Stimulated activated CD4-positive, alpha-beta T cell treated with anti-CD3 and anti-CD28 coated beads, TNF-alpha, amount 100 ng/mL, for 24 hours (primary cell): ENCODE results near the gene ATOSA.

ENCODE experiments used
- DNase-seq, 3 experiments: peaks; one replicate each; pipeline ENCODE4 v3.0.0-alpha.2; 2020; ENCODE audit warnings: low read depth in 3 of 3

ATOSA gene, protein sequence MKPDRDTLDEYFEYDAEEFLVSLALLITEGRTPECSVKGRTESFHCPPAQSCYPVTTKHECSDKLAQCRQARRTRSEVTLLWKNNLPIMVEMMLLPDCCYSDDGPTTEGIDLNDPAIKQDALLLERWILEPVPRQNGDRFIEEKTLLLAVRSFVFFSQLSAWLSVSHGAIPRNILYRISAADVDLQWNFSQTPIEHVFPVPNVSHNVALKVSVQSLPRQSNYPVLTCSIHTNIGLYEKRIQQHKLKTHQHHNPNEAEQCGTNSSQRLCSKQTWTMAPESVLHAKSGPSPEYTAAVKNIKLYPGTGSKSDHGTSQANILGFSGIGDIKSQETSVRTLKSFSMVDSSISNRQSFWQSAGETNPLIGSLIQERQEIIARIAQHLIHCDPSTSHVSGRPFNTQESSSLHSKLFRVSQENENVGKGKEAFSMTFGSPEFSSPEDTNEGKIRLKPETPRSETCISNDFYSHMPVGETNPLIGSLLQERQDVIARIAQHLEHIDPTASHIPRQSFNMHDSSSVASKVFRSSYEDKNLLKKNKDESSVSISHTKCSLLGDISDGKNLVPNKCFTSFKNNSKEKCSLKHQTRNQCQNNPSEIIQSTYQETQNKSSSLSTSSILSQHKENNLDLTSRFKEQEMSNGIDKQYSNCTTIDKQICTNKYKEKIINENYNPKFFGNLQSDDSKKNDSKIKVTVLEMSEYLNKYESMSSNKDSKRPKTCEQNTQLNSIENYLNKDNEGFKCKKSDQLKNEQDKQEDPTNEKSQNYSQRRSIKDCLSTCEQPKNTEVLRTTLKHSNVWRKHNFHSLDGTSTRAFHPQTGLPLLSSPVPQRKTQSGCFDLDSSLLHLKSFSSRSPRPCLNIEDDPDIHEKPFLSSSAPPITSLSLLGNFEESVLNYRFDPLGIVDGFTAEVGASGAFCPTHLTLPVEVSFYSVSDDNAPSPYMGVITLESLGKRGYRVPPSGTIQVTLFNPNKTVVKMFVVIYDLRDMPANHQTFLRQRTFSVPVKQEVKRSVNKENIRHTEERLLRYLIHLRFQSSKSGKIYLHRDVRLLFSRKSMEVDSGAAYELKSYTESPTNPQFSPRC

DNA sequence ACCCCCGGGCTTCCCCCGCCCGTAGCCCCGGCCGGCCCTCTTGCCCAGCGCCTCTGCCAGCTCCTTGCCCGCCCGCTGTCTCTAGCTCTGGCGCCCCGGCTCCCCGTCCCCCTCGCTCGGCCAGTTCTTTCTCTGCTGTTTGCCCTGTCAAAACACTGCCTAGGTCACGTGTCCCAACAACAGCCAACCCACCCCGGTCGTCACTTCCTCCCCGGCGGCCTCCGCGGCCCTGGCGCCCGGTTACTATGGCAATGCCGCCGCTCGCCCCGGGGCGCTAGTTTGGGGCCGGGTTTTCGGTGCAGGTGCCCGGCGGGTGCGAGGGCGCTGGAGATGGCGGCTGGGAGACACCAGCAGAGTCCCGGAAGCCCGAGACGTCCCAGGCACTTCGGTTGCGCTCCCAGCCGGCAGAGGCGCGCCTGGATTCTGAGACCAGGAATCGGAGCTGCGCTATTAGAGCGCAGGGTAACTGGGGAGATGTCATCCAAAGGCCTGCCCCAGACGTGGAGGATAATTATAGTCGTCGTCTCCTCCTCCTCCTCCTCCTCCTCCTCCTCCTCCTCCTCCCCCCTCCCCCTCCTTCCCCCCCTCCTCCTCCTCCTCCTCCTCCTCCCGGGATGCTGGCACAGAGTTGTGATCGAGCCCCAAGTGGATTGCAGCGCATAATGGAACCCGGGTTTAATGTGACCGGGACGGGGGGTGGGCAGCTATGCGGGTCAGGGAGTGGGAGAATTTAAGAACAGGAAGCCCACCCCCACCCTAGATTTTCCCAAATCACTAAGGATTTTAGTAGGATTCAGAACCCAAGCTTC is at the start of gene ATOSA:
Gene ATOSA, minus strand, starts transcription at position 157 of the 809 bp plus-strand sequence. CDS start 1,367 bp downstream, outside the sequence.
- peak; percentile 80 to 88 (median 84) for DNase-seq

DNA sequence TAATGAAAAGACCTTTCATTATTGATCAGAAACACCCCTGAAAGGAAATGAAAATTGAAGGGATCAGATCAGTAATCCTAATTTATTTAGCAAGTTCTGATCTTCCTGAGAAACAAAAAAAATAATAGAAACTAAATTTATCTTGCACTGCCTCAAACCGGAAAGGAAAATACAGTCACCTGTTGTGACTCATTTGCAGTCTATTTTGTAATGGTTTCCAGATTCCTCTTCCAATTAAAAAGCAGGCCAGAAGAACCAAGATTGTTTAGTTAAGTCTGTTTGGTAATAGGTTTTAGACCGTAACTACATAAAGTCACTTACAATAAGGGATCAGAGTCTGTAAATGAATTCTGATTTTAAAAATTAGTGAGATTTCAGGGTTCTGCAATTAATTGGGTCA is 49.7 kb upstream of the ATOSA start:
- DNase-seq = no peak

DNA sequence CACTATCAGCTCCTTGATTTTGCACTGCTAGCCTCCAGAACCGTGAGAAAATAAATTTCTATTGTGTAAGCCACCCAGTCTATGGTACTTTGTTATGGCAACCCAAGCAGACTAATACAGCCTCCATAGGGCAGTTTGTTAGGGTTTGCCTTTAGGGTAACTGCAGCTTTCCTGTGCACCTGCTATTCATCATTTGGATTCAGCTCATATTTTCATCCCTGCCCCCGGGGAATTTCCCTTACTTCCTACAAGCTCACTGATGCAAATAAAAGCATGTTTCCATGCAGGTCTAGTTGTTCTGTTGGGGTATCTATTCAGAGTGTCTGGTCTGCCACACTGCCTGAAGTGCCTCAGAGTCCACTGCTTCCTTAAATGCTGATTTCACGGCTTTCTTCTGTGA is 48.6 kb upstream of the ATOSA start:
- no peak for DNase-seq

DNA sequence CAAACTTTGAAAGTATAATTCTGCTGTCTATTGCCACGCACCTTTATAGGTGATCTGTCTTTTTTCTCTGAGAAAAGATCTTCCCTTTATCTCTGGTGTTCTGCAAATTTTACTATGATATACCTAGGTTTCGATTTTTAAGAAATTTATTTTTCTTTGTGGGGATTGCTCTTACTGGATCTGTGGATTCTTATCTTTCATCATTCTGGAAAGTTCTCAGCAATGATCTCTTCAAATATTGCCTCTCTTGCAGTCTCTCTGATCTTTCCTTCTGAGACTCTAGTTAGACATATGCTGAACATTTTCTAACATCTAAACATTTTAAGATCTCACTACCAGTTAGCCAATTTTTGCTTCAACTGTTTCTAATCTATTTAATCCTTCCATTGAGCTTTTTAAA is 47.0 kb upstream of the ATOSA start:
- DNase-seq = no peak

DNA sequence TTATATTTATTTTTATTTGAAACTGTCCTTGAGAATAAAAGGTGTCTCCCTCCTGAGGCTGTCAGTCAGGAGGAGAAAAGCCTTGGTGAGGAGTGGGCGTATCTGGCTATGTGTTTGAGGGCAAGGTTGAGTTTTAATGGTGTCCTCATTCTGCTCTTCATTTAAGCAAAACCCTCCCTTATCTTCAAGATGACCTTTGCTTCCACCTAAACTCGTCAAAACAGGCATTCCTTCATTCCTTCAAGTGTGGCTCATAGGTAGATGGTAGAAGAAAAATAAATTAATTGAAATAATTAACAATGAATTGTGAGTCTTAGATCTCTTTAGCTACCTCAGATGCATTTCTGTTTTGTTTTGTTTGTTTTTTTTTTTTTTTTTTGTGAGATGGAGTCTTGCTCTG is 39.4 kb upstream of the ATOSA start:
- no peak for DNase-seq

DNA sequence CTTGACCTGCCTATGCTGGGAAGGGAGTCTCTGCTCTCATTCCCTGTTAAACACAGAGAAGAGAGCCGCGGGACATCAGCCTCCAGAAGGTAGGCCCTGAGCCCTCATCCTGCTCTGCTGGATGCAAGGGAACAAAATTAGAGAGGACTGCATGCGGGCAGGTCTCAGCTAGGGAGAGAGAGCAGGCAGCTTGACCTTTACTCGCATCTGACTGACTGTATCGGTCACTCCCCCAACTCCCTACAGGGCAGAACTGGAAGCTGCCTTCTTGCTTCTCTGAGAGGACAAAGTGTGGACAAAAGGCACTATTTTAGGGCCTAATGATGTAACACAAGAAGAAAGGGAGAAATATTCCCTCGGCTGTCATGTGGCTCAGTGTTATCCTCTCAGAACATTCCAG is 38.7 kb upstream of the ATOSA start:
- DNase-seq = no peak

DNA sequence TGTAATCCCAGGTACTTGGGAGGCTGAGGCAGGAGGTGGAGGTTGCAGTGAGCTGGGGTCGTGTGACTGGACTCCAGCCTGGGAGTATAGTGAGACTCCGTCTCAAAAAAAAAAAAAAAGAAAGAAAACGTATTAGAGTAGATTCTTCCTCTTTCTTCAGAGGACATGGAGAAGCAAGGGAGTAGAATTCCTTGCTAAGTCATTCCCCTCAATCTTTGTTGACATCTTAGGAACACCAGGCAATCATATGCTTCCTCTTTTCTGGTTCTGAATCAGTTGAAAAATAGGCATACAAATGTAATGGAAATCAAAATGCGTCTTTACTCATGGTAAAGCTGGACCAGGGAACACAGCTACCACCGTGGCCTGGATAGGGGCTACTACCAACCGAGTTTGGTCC is 38.3 kb upstream of the ATOSA start:
- DNase-seq = no peak

DNA sequence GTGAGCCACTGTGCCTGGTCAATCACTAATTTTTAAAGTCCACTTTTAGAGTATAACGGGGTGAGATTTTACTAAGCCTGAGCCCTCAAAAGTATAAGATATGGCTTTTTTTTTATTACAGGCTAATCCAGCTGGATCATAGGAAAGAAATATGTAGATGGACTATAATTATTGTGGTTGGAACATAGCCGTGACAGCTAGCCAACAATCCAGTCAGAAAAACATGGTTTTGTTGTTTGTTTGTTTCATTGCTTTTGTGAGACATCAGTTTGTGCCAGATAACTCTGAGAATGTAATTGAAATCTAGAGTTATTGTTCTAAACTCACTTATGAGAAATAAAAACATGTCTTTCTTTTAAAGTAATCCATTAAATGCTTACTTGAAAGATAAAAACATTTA is 37.3 kb upstream of the ATOSA start:
- DNase-seq = no peak

DNA sequence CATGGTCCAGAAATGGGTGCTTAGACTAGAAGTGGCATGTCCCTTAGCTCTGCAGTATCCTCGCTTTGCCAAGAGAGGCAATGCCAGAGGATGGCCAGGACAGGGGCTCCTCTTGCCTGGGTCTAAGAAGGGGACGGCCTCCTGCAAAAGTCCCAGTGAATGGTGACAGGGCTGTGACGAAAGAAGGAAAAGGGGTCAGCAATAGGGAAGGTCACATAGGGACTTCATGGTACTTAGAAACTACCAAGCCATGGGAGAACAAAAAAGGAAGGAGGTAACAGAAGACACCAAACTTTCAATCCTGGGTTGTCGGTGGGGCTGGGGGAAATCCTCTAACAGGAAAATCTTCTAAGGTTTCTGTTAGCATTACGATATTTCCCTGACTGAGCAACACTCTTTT is 36.2 kb upstream of the ATOSA start:
- no peak for DNase-seq

DNA sequence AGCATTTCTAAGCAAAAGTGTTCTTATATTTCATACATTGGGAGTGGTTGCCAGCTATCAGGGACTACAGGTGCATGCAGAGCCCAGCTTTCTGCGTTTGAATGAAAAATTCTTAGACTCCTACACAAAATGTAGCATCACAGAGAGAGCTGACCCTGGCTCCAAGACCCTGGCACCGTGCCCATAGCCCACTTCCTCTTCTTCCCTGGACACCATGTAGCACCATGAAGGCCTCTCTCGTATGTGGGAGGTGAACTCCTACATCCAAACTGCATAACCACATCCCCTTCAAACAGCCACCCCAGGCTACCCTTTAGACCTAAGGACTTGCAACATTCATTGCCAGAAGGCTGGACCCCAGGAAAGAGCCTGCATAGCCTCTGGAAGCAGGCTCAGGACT is 35.8 kb upstream of the ATOSA start:
- DNase-seq = no peak

DNA sequence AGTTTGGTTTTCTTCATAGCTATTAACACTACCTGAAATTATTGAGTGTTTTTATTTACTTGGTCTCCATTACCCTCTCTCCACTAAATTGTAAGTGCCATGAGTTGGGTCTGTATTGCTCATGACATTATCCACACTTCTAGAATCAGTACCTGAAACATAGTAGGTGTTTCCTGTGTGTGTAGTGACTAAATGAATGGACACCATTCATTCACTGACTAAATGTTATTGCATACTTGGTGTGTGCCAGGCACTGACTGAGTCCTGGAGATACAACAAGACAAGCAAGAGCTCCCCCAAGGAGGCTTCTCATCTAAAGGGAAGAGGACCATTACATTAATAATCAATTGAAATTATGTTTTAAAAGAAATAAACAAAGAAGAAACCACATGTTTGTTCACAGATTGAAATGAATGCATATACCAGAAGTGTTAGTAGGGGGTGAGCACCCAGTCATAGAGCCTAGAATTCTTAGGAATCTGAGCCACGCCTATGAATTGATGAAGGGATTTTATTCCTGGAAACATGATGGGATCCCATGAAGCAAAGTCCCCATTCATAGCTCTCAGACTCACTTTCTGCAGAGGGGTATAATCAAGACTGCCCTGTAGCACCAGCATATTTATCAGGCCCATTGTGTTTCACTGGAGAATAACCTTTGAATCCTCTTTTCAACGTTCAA is 31.7 kb upstream of the ATOSA start:
- no peak for DNase-seq

DNA sequence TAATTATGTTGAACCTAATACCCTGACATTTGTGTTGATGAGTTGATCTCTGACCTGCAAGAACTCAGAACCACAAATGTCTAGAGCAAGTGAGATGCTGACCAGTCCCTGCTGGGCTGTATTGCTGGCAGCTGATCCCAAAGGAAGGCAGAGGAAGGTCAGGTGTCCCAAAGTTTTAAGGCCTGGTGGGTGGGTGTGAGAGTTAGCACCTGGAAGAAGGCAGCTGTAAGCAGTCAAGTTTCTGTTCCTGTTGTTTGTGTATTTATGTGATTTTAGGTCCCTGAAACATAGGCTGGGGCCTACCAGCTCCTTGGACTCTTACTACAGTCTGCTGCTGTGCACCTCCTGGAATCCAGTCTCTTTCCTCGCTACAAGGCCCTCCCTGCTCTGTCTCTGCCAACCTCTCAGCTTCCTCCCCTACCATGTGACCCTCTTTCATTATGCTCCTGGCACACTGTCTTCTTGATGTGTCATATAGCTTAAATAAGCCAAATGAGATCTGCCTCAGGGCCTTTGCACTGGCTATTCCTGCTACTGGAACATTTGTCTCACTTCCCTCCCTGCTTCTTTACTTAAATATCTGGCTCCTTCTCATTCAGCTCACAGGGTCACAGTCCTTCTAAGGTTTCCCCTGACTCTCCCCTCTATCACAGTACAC is 31.0 kb upstream of the ATOSA start:
- DNase-seq = no peak

DNA sequence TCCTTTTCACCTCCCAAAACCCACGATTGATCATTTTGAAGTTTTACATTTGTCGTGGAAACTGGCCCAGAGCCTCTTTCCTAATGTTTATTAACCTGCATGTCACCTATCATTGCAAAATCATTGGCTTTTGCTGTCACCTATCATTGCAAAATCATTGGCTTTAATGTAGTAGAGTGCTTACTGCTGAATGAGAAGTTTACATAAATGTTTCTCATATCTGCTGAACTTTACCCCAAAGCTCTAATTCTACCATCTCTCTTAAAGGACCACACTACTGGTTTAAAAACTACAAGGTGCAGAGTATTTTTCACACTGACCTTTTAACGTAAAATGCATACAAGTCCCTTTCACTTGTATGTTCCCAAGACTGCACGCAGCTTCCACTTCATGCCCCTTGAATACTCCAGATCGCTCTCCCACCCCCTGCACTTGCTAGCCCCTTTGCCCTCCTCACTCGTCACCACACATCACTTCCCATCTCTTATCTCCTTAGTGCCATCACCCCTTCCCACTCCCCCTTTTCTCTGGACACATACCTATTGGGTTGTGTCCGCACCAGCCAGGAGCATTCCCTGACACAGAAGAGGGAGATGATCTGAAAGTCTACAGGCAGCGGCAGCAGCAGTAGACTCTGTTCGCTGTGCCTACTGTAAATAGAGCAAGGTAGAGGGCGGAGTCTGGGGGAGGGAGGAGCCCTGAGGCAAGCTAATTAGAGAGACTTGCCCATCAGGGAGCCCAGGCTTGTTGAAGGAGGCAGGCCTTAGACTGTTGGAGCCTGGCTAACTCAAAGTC is 30.2 kb upstream of the ATOSA start:
- no peak for DNase-seq

DNA sequence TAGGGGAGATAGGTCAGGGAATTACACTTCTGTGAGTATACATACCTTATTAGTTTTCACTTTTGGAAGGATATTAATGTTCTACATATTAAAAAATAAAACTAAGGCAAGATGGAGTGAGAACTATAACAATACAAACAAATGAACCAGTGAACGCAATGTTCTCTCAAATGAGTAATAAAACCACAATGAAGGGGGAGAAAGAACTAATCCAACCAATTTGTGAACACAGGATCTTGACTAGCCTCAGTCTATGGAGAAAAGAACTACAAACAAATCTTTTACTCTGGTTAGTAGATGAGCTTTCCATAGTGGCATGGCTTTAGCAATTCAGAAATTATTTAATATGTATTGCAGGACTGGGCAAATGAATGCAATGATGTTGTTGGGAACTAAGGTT is 26.9 kb upstream of the ATOSA start:
- DNase-seq = no peak

DNA sequence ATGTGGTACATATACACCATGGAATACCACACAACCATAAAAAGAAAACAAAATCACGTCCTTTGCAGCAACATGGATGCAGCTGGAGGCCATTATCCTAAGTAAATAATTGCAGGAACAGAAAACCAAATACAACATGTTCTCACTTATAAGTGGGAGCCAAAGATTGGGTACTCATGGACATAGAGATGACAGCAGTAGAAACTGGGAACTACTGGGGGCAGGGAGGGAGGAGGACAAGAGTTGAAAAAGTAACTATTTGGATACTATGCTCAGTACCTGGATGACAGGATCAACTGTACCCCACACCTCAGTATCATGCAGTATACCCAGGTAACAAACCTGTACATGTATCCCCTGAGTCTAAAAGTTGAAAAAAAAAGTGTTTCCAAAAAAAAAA is 23.2 kb upstream of the ATOSA start:
- DNase-seq = no peak

DNA sequence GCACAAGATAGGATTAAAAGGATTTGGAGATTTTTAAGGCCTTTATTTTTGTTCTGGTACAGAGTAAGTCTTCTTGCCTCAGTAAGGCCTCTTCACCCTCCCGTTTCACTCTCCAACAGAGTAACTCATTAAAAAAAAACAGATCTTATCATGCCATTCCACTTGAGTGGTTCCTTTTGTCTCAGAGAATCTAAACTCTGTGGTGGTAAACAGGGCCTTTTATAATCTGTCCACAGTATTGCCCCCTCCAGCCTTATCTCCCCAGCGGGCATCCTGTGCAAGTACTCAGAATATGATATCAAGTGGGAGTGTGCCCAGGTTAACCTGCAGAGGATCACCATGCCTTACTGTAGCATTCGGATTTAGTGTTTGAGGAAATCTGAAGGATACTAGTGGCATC is 20.3 kb upstream of the ATOSA start:
- DNase-seq = no peak

DNA sequence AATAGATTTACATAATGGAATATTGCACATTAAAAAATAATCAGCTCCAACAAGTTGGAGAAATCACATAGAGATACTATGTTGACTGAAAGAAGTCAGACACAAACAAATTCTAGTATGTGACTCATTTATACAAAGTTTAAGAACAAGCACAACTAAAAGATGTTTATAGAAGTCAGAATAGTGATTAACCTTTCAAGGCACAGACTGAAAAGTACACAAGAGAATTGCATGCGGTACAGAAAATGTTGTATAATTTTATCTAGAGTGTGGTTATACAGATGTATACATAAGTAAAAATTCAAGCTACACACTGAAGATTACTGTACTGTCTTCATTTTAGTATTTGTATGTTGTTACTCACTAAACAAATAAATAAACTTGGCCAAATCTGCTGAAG is 19.3 kb upstream of the ATOSA start:
- no peak for DNase-seq

DNA sequence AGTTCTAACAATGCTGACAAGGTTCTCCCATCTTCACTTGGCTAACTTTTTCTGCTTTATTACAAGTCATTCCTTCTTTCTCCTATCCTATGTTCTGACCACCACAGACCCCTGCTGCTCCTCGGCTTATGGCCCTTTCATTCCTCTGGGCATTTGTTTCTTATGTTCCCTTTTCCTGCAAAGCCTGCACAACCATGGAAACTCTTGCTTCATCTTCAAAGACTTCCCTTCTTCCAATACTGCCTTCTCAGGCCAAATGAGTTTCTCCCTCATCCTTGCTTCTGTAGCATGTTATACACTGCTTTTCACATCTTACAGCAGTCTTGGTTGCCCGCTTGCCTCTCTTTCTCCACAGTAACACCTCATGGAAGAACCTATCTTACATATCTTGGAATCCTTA is 17.9 kb upstream of the ATOSA start:
- no peak for DNase-seq

DNA sequence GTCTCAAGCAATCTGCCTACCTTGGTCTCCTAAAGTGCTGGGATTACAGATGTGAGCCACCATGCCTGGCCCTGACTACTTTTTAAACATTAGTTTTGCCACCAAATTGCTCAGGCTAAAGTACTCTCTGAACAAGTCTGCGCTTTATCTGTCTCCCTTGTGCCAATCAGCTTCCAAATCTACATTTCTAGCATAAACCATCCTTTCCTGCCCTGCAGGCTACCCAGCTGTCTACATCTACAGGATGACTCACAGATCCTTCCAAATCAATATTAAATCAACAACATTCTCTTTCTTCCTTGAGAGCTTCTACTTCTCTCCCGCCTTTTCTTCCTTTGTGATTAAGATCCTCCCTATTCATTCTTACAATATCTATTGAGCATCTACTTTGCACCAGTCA is 16.0 kb upstream of the ATOSA start:
- no peak for DNase-seq

DNA sequence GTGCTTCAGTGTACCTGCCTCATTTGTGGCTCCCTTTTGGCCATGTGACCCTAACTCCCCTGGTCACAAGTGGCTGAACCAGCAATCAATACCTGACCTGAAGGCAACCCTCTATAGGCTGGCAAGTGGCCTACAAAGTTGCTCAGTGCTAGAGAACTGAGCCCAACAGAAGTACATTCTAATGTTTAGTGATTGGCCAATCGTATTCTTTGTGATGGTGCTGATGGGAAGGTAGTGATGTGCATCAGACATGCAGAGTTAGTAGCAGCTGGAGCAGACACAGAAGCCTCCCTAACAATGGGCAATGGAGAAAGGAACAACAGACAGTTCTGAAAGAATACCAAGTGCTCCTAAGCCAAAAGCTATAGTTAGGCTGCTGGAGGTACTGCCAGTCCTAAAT is 10.4 kb upstream of the ATOSA start:
- DNase-seq = no peak
